Stimulated activated CD8-positive, alpha-beta memory T cell treated with anti-CD3 and anti-CD28 coated beads, Interleukin-4, amount 100 ng/mL, for 48 hours (primary cell): Measurements from ENCODE around the gene WDR7.

ENCODE experiments used
- DNase-seq: peaks from one replicate; pipeline ENCODE4 v3.0.0-alpha.2; 2020

WDR7 gene

GRCh38 chr18:56658261-56658660 lies 7.1 kb downstream of the WDR7 start:
- DNase-seq, result no peak

- DNase-seq, result no peak
Observed at GRCh38 chr18:56659111-56659510, 8.0 kb downstream of the WDR7 start.

GRCh38 chr18:56660655-56661054 lies 9.5 kb downstream of the WDR7 start:
- no peak for DNase-seq

- DNase-seq, result no peak
Observed at GRCh38 chr18:56661360-56662062, 10.4 kb downstream of the WDR7 start.

GRCh38 chr18:56662063-56662408 lies 10.9 kb downstream of the WDR7 start:
- DNase-seq, result no peak

- no peak for DNase-seq
Observed at GRCh38 chr18:56662502-56662901, 11.3 kb downstream of the WDR7 start.

GRCh38 chr18:56662902-56663301 lies 11.7 kb downstream of the WDR7 start:
- DNase-seq, result no peak

- DNase-seq, result no peak
Observed at GRCh38 chr18:56672391-56672790, 21.2 kb downstream of the WDR7 start.

- no peak for DNase-seq
Observed at GRCh38 chr18:56672981-56673380, 21.8 kb downstream of the WDR7 start.

- DNase-seq, result no peak
Observed at GRCh38 chr18:56676639-56677038, 25.5 kb downstream of the WDR7 start.

- DNase-seq, result no peak
Observed at GRCh38 chr18:56678836-56679565, 27.8 kb downstream of the WDR7 start.

- no peak for DNase-seq
Observed at GRCh38 chr18:56684277-56684676, 33.1 kb downstream of the WDR7 start.

- DNase-seq, result no peak
Observed at GRCh38 chr18:56691530-56691929, 40.4 kb downstream of the WDR7 start.

- no peak for DNase-seq
Observed at GRCh38 chr18:56696966-56697365, 45.8 kb downstream of the WDR7 start.

- no peak for DNase-seq
Observed at GRCh38 chr18:56702946-56703345, 51.8 kb downstream of the WDR7 start.

GRCh38 chr18:56709463-56709862 lies 58.3 kb downstream of the WDR7 start:
- no peak for DNase-seq

GRCh38 chr18:56711708-56712445 lies 60.7 kb downstream of the WDR7 start:
- no peak for DNase-seq

- no peak for DNase-seq
Observed at GRCh38 chr18:56712761-56713160, 61.6 kb downstream of the WDR7 start.

- no peak for DNase-seq
Observed at GRCh38 chr18:56715121-56715520, 64.0 kb downstream of the WDR7 start.

- no peak for DNase-seq
Observed at GRCh38 chr18:56716692-56717146, 65.6 kb downstream of the WDR7 start.

GRCh38 chr18:56721031-56721430 lies 69.9 kb downstream of the WDR7 start:
- DNase-seq, result no peak

- DNase-seq, result no peak
Observed at GRCh38 chr18:56721491-56721890, 70.3 kb downstream of the WDR7 start.

GRCh38 chr18:56722518-56722917 lies 71.4 kb downstream of the WDR7 start:
- DNase-seq, result no peak

- DNase-seq, result no peak
Observed at GRCh38 chr18:56723068-56723467, 71.9 kb downstream of the WDR7 start.
